Measurements from ENCODE around the gene SATL1. TPM values are rescaled to one million over a fixed set of nuclear protein-coding genes. Genes with fewer than 3 reads are reported as not detected.
"Not testable (repeated sequence)": the region's sequence is repeated elsewhere in the genome, so short reads cannot be mapped to it uniquely, and the experiment has no call there.

SATL1 gene, protein sequence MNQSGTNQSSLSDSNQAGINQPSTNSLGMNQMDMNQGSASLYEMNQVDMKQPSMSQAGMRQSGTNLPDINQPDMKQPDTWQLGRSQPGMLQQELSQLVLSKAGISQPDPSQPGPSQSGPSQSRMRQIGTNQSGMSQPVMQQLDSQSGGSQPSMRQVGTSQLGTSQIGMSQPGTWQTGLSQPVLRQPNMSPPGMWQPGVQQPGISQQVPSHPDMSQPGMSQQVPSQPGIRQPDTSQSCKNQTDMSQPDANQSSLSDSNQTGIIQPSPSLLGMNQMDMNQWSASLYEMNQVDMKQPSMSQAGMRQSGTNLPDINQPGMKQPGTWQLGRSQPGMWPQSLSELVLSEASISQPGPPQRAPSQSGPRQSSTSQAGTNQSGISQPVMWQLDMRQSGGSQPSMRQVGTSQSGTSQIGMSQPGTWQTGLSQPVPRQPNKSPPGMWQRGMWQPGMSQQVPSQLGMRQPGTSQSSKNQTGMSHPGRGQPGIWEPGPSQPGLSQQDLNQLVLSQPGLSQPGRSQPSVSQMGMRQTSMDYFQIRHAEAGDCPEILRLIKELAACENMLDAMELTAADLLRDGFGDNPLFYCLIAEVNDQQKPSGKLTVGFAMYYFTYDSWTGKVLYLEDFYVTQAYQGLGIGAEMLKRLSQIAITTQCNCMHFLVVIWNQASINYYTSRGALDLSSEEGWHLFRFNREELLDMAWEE
- not detected in 2 replicates for total RNA-seq

DNA sequence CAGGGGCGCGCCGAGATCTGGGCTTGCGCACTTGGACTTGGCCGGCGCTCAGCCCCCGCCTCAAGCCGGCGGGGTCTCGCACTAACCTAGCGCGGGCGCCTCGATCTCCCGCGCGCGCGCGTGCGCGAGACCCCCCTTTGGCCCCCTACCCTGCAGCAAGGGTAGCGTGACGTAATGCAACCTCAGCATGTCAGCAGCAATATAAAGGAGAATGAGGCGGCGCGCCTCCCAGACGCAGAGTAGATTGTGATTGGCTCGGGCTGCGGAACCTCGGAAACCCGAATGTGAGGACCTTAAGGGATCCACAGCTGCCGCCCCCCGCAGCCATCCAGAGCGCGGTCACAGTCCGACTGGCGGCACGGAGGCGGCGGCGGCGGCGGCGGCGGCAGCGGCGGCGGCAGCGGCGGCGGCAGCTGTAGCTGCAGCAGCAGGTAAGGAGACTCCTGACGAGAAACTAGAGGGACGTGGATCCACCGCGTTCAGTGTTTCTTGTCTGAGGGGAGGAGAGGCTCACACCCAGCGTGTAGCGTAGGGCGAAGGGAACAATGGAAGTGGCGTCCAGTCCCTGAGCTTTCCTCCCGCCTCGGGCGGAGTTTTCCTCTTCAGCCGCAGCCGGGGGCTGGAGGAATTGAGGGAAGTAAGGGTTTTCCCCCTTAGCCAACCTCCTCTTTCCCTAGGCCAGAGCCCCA is at the start of gene SATL1, which contains the start of gene ZNF711:
TSS of gene SATL1 (minus strand) at position 19 of the 689 bp plus-strand sequence. CDS start 134,811 bp downstream, outside the sequence.
TSS of gene ZNF711 (plus strand) at position 231 of the 689 bp plus-strand sequence. CDS start 3,582 bp downstream, outside the sequence.
- peak within 1 kb of the TSS; percentile 84 for H3K4me3 Mint-ChIP-seq
- peak; percentile 60 for DNase-seq
- H3K27ac Mint-ChIP-seq = peak within 1 kb of the TSS; percentile 48
- intact Hi-C loops (cut with micrococcal nuclease) = no loop called here
- peaks cover 11% of the 10 kb centered on the region for H3K4me1 Mint-ChIP-seq
- peaks cover 24% of the 10 kb centered on the region for H3K27me3 Mint-ChIP-seq
- H3K9me3 Mint-ChIP-seq = no peaks in the 10 kb centered on the region
- no peaks in the 10 kb centered on the region for H3K36me3 Mint-ChIP-seq (ENCODE audit: low read depth)

DNA sequence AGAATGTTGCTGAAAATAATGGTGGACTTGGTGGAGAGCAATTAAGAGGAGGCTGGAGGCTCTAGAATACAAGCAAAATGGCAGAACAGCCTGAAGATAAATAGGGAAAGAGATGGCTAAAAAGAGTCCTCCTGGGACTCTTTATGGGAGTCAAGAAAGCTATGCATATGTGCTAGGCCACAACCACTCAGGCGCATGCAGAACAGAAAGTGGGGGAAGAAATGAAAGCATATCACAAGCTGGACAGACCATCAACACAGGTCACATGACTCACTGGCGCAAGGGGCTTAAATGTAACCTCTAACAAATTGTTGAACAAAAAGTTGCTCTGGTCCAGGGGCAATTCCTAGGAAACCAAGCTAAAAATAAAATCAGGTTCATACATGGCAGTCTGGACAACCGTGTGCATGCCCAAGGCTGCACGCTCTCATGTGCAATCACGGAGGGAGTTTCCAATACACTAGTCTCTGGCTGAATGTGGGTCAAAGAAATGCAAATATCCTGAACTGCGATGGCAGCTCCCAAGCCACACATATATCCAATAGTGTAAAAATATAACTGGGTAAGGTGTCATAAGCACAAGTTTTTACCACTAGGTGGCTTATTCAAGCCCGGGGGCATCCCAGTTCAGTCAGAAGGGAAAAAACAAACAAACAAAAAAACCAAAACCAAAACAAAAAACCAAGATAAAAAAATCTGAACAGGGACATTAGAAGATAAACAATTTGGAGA is 45.6 kb upstream of the SATL1 start:
- Mint-ChIP-seq H3K9me3 (no peaks in the 10 kb centered on the region), H3K36me3 (ENCODE audit: low read depth) (no peaks in the 10 kb centered on the region), H3K4me3 (no peak overlapping the region), H3K27ac (no peak overlapping the region), H3K4me1 (no peaks in the 10 kb centered on the region), H3K27me3 (no peaks in the 10 kb centered on the region)
- DNase-seq = no peak
- intact Hi-C loops (cut with micrococcal nuclease) = no loop called here

DNA sequence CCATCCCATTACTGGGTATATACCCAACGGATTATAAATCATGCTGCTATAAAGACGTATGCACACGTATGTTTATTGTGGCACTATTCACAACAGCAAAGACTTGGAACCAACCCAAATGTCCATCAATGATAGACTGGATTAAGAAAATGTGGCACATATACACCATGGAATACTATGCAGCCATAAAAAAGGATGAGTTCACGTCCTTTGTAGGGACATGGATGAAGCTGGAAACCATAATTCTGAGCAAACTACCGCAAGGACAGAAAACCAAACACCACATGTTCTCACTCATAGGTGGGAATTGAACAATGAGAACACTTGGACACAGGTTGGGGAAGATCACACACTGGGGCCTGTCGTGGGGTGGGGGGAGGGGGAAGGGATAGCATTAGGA is 41.7 kb upstream of the SATL1 start:
- DNase-seq; H3K4me3 Mint-ChIP-seq; H3K4me1 Mint-ChIP-seq; H3K27ac Mint-ChIP-seq; H3K27me3 Mint-ChIP-seq; intact Hi-C loops (cut with micrococcal nuclease); H3K9me3 Mint-ChIP-seq; H3K36me3 Mint-ChIP-seq (ENCODE audit: low read depth): not testable (repeated sequence)

DNA sequence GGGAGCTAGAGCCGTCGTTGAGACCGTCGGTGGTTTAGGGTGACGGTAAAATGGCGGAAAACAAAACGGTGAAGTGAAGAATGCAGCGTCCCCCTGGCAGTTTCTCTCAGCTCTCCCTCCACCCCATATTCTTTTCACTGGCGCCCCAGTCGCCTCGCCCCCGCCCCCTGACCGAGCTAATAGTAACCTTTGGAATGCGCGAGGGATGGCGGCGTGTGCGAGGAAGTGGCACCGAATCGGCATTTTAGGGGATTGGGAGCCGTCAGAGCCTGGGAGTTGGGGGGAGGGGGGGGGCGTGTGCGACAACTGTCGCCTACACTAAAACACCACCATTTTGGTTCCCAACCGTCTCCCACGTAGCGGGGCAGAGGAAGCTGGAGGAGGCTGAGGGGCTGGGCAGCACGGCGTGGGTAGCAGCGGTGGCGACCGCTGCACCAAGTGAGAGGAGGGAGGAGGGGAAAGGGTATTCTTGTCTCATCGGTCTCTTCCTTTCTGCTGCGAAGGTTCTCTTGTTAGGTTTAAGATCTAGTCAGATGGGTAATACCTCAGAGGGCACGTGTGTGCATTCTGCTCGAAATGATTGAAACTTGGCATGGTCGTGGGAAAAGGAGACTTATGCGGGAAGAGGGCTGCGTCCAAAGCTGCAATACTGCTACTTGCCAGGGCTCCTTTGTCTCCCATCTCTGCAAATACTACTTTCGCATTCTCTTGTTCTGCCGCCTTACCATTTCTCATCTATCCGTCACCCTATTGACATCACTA is 1.1 kb upstream of the SATL1 start:
- peak; percentile 53 for DNase-seq
- peak overlapping the region; percentile 84 for H3K4me3 Mint-ChIP-seq
- peaks cover 24% of the 10 kb centered on the region for H3K27me3 Mint-ChIP-seq
- H3K9me3 Mint-ChIP-seq = no peaks in the 10 kb centered on the region
- peaks cover 11% of the 10 kb centered on the region for H3K4me1 Mint-ChIP-seq
- intact Hi-C loops (cut with micrococcal nuclease) = no loop called here
- H3K36me3 Mint-ChIP-seq (ENCODE audit: low read depth) = no peaks in the 10 kb centered on the region
- peak overlapping the region; percentile 48 for H3K27ac Mint-ChIP-seq

DNA sequence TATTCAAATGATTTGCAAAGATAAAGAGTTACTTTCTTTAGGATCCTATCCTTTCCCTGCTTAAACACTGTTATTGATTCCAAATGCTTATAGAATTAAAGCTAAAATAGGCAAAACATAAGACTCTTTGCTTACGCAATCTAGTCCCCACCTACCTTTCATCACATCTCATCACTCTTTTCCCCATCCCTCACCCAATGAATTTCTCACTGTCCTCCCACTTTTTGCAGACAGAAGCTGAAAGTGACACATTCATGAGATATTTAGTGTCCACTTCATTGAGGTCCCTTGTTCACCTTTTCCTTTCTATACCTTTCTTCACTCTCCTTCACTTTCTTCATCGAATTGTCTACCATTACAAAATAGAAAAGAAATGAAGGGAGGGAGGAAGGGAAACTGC is 424 bp downstream of the SATL1 start:
- no peaks in the 10 kb centered on the region for H3K36me3 Mint-ChIP-seq (ENCODE audit: low read depth)
- no peaks in the 10 kb centered on the region for H3K9me3 Mint-ChIP-seq
- H3K27me3 Mint-ChIP-seq = peaks cover 24% of the 10 kb centered on the region
- intact Hi-C loops (cut with micrococcal nuclease) = no loop called here
- H3K4me3 Mint-ChIP-seq = peak overlapping the region; percentile 84
- peaks cover 11% of the 10 kb centered on the region for H3K4me1 Mint-ChIP-seq
- H3K27ac Mint-ChIP-seq = no peak overlapping the region
- DNase-seq = no peak

DNA sequence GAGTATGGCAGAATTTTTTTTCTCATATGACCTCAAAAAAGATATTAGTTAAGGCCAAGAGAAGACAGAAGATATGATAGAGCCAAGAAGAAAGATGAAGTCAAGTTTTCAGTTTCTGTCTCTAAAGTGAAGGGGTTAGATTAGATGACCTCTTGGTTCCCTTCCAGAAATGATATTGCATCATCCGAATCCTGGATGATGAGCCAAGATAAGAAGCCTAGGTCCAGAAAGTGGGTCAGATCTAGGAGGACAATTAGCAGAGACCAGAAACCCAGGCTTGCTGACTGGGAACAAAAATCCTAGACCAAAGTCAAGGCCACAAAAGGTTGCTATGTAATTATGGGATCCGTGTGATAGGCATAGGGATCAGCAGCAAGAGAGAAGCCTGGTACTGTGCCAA is 20.2 kb downstream of the SATL1 start:
- Mint-ChIP-seq H3K27me3 (no peaks in the 10 kb centered on the region), H3K27ac (no peak overlapping the region), H3K4me3 (no peak overlapping the region), H3K9me3 (no peaks in the 10 kb centered on the region), H3K36me3 (ENCODE audit: low read depth) (no peaks in the 10 kb centered on the region), H3K4me1 (no peaks in the 10 kb centered on the region)
- no peak for DNase-seq
- intact Hi-C loops (cut with micrococcal nuclease) = no loop called here

DNA sequence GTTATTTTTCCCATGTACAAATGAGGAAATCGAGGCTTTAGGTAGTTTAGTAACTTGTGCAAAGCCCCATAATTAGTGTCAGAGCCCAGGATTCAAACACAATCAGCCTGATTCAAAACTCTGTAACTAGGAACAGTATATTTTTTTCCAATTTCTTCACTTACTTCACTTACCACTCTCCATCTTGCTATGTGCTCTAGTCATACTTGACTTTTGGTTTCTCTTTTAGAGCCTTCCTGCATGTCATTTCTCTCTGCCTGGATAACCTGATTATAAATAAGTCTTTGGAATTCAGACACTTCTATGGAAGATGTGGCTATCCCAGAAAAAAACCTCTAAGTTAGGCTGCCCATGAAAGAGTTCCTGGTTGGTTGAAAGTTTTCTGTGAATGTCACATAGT is 22.2 kb downstream of the SATL1 start:
- no peak overlapping the region for H3K27ac Mint-ChIP-seq
- no peaks in the 10 kb centered on the region for H3K9me3 Mint-ChIP-seq
- H3K36me3 Mint-ChIP-seq (ENCODE audit: low read depth) = no peaks in the 10 kb centered on the region
- no peak overlapping the region for H3K4me3 Mint-ChIP-seq
- intact Hi-C loops (cut with micrococcal nuclease) = no loop called here
- no peaks in the 10 kb centered on the region for H3K27me3 Mint-ChIP-seq
- H3K4me1 Mint-ChIP-seq = no peaks in the 10 kb centered on the region
- DNase-seq = no peak

DNA sequence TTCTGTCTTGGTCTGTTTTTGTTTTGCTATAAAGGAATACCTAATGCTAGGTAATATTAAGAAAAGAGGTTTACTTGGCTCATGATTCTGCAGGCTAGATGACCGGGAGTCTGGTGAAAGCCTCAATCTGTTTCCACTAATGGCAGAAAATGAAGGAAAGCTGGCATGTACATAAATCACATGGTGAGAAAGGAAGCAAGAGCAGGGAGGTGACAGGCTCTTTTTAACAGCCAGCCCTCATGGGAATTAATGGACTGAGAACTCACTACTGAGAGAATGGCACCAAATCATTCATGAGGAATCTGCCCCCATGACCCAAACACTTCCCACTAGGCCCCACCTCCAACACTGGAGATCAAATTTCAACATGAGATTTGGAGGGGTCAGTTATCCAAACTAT is 27.6 kb downstream of the SATL1 start:
- no peaks in the 10 kb centered on the region for H3K4me1 Mint-ChIP-seq
- no peaks in the 10 kb centered on the region for H3K9me3 Mint-ChIP-seq
- no peaks in the 10 kb centered on the region for H3K27me3 Mint-ChIP-seq
- H3K4me3 Mint-ChIP-seq = no peak overlapping the region
- intact Hi-C loops (cut with micrococcal nuclease) = no loop called here
- DNase-seq = no peak
- no peak overlapping the region for H3K27ac Mint-ChIP-seq
- H3K36me3 Mint-ChIP-seq (ENCODE audit: low read depth) = no peaks in the 10 kb centered on the region

DNA sequence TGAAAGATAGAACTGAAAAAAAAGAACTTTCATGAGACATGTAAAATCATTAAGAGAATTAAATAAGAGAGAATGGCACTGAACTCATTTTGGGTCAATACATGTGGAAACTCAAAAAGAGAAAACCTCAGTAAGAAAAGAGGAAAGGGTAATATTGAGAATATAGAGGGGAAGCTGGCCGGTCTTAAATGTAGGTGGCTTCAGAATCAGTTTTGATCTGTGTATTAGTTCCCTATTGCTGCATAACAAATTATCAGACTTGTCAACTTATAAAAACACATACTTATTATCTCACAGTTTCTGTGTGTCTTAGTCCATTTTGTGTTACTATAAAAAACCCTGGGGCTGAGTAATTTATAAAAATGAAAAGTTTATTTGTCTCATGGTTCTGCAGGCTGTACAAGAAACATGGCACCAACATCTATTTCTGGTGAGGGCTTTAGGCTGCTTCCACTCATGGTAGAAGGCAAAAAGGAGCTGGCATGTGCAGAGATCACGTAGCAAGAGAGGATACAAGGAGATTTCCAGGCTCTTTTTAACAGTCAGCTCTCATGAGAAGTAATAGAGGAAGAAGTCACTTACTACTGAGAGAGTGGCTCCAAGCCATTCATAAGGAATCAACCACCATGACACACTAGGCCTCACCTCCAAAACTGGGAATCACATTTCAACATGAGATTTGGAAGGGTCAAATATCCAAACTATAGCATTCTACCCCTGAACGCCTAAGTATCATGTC is 29.6 kb downstream of the SATL1 start:
- Mint-ChIP-seq H3K9me3 (peaks cover 4% of the 10 kb centered on the region), H3K4me1 (no peaks in the 10 kb centered on the region), H3K36me3 (ENCODE audit: low read depth) (no peaks in the 10 kb centered on the region), H3K27ac (no peak overlapping the region), H3K4me3 (no peak overlapping the region), H3K27me3 (no peaks in the 10 kb centered on the region)
- intact Hi-C loops (cut with micrococcal nuclease) = no loop called here
- DNase-seq = no peak

DNA sequence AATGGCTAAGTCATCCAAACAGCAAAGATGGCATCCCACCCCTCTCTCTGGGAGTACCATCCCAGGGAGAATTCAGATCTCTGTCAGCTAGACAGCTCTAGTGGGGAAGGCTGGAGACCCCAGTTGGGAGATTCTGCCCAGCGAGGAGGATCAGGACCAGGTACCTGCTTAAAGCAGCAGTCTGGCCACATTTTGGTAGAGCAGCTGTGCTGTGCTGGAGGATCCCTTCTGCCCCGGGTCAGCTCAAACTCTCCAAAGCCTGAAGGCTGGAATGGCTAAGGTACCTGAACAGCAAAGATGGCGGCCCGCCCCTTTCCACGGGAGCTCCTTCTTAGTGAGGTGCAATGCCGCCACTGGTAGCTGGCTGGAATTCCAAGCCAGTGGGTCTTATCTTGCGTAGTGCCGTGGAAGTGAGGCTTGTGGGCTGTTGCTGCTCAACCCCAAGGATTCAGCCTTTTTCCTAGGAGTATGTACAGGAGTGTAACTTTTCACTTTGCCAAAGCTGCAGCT is 40.1 kb downstream of the SATL1 start:
- intact Hi-C loops (cut with micrococcal nuclease) = no loop called here
- Mint-ChIP-seq H3K36me3 (ENCODE audit: low read depth) (no peaks in the 10 kb centered on the region), H3K4me1 (no peaks in the 10 kb centered on the region), H3K9me3 (no peaks in the 10 kb centered on the region), H3K4me3 (no peak overlapping the region), H3K27me3 (no peaks in the 10 kb centered on the region), H3K27ac (no peak overlapping the region)
- no peak for DNase-seq

DNA sequence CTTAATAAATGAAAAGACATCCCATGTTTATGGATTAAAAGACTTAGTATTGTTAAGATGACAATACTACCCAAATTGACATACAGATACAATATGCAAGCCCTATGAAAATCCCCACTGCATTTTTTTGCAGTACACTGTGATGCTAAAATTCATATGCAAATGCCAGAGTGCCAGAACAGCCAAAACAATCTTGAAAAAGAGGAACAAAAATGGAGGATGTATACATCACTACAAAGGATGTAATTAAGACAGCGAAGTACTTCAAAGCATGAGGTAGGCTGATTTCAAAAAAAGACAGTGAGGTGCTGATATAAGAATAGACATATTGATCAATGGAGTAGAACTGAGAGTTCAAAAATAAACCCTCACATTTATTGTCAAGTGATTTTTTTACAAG is 47.3 kb downstream of the SATL1 start:
- DNase-seq = no peak
- Mint-ChIP-seq H3K9me3 (no peaks in the 10 kb centered on the region), H3K27ac (no peak overlapping the region), H3K4me3 (no peak overlapping the region), H3K27me3 (no peaks in the 10 kb centered on the region), H3K36me3 (ENCODE audit: low read depth) (no peaks in the 10 kb centered on the region), H3K4me1 (no peaks in the 10 kb centered on the region)
- intact Hi-C loops (cut with micrococcal nuclease) = no loop called here

DNA sequence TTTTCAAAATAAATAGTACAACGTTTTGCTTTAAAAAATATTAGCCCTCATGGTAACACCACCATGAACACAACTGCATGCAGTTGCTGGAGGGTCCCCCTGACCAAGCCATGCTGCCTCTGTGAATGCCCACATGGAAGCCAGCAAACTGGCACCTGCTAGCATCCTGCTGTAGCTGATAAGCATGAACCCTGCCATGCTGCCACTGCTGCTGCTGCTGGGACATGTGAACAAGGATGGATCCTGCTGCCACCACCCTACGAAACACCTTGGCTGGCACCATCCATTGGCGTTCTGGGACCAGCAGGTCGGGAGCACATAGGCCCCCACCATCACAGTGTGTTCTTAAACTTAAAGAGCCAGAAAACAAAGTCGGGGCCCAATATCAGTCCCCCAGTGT is 83.9 kb downstream of the SATL1 start:
- H3K4me3 Mint-ChIP-seq = no peak overlapping the region
- no peaks in the 10 kb centered on the region for H3K27me3 Mint-ChIP-seq
- intact Hi-C loops (cut with micrococcal nuclease) = no loop called here
- DNase-seq = no peak
- H3K27ac Mint-ChIP-seq = no peak overlapping the region
- H3K36me3 Mint-ChIP-seq (ENCODE audit: low read depth) = no peaks in the 10 kb centered on the region
- H3K4me1 Mint-ChIP-seq = no peaks in the 10 kb centered on the region
- H3K9me3 Mint-ChIP-seq = no peaks in the 10 kb centered on the region
